Natural killer cell (primary cell): ENCODE results near the gene MYOF. TPM values are rescaled to one million over a fixed set of nuclear protein-coding genes. Genes with fewer than 3 reads are reported as not detected.

Experiments used
- ATAC-seq, 3 donors: fragments of 150-1000 bp in 2 of 3; fragments of 200-7000 bp in 1 of 3; cut with Tn5 transposase; 1 replicate in 1 of 3; 2 replicates in 2 of 3; pipeline ENCODE4 v1.10.0; 2021; ENCODE audit warnings: mild to moderate bottlenecking in 2 of 3, moderate library complexity in 2 of 3
- DNase-seq, 2 donors: peaks; one replicate each; pipeline versions ENCODE4 v3.0.0 to v3.0.0-alpha.2; 2013 to 2021; ENCODE audit warnings: mixed read lengths in 1 of 2
- H3K27ac ChIP-seq: one replicate; pipeline ENCODE4 v1.5.1; 2013; ENCODE audit warnings: mild to moderate bottlenecking, low read length
- H3K27me3 ChIP-seq: one replicate; pipeline ENCODE4 v1.6.1; 2013; ENCODE audit warnings: low read length; ENCODE audit not compliant: control insufficient read depth, insufficient read depth
- H3K36me3 ChIP-seq: one replicate; pipeline ENCODE4 v1.6.1; 2013; ENCODE audit warnings: low read length; ENCODE audit not compliant: control insufficient read depth, insufficient read depth
- H3K4me1 ChIP-seq: one replicate; pipeline ENCODE4 v1.6.1; 2013; ENCODE audit warnings: low read length; ENCODE audit not compliant: control insufficient read depth, insufficient read depth
- H3K4me3 ChIP-seq: one replicate; pipeline ENCODE4 v1.5.1; 2013; ENCODE audit warnings: low read length
- H3K9me3 ChIP-seq: one replicate; pipeline ENCODE4 v1.6.1; 2013; ENCODE audit warnings: low read length; ENCODE audit not compliant: control insufficient read depth, insufficient read depth
- H3K27ac Mint-ChIP-seq, 2 donors: one replicate each; pipeline ENCODE4 v1.8.0; 2022; ENCODE audit warnings: mild to moderate bottlenecking in 2 of 2, mixed read lengths in 2 of 2, moderate library complexity in 1 of 2
- H3K27me3 Mint-ChIP-seq, 2 donors: one replicate each; pipeline ENCODE4 v1.8.0; 2022; ENCODE audit warnings: low read depth in 2 of 2, mixed read lengths in 2 of 2
- H3K36me3 Mint-ChIP-seq: one replicate; pipeline ENCODE4 v1.8.0; 2022; ENCODE audit warnings: mixed read lengths
- H3K4me1 Mint-ChIP-seq, 2 donors: one replicate each; pipeline ENCODE4 v1.8.0; 2022; ENCODE audit warnings: mixed read lengths in 2 of 2
- H3K4me3 Mint-ChIP-seq: one replicate; pipeline ENCODE4 v1.8.0; 2022; ENCODE audit warnings: mild to moderate bottlenecking, moderate library complexity, mixed read lengths
- H3K9me3 Mint-ChIP-seq, 2 donors: one replicate each; pipeline ENCODE4 v1.8.0; 2022; ENCODE audit warnings: mixed read lengths in 2 of 2
- CTCF ChIP-seq: fragments of 200-600 bp; IDR thresholded peaks from one replicate; pipeline ENCODE4 v1.8.0; 2022; ENCODE audit warnings: antibody characterized with exemption
- WGBS: methylation state at CpG from one replicate; pipeline ENCODE4 v1.1.7; 2013; ENCODE audit warnings: missing lambda C conversion rate; ENCODE audit not compliant: insufficient coverage; 5-methylcytosine and 5-hydroxymethylcytosine counted together
- intact Hi-C: fragments of 100-400 bp; cut with micrococcal nuclease; formaldehyde crosslinking; loops from one replicate; pipeline ENCODE4 v1.14.2; 2022
- total RNA-seq, 4 donors: library from RNA; stranded (reverse); fragments of 120-200 nt in 1 of 4; gene quantifications; one replicate each; pipeline versions ENCODE4 v1.2.3 to v1.2.4, GENCODE V29; 2013 to 2022

The MYOF gene
- total RNA-seq, 3 donors from 2014 or later (not counting 1 experiment from before 2014, with no cell fraction given), result 2.0 to 9.7 (median 2.9) TPM

DNA sequence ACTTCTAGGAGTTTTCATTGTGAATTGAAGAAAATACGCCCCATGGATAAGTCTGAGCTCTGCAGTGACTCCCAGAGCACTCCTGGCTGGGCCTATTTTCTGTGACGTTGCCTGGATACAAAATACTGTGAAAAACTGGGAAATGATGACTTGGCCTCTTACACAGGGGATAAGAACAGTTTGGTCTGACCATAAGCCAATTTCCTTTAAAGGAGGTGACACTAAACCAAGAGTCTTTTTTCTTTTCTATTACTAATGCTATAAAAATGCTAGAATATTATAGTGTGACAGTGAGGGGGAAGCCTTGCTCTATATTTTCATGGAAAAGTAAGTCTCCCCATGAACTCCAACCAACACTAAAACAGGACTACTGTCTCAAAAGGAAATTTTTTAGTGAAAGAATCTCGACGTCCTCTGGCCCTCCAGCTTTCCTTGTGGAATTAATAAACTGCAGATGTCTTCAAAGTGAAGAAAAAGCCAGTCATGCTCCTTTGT is 45.5 kb downstream of the MYOF start:
- no peak for DNase-seq
- H3K27me3 ChIP-seq, result no peaks in the 10 kb centered on the region
- no peak for TF ChIP-seq CTCF
- intact Hi-C loops, result no loop called here
- Mint-ChIP-seq H3K4me1 (no peaks in the 10 kb centered on the region), H3K4me3 (no peak overlapping the region), H3K27ac (no peak overlapping the region), H3K27me3 (peaks cover 0 to 8% of the 10 kb centered on the region in 2 donors), H3K9me3 (no peaks in the 10 kb centered on the region), H3K36me3 (no peaks in the 10 kb centered on the region)
- H3K36me3 ChIP-seq, result no peaks in the 10 kb centered on the region
- H3K4me1 ChIP-seq, result peaks cover 4% of the 10 kb centered on the region
- ATAC-seq, result no peak
- 83% methylated on average over 4 of the region's 4 CpGs for WGBS
- H3K4me3 ChIP-seq, result no peak overlapping the region
- H3K9me3 ChIP-seq, result no peaks in the 10 kb centered on the region
- no peak overlapping the region for H3K27ac ChIP-seq

DNA sequence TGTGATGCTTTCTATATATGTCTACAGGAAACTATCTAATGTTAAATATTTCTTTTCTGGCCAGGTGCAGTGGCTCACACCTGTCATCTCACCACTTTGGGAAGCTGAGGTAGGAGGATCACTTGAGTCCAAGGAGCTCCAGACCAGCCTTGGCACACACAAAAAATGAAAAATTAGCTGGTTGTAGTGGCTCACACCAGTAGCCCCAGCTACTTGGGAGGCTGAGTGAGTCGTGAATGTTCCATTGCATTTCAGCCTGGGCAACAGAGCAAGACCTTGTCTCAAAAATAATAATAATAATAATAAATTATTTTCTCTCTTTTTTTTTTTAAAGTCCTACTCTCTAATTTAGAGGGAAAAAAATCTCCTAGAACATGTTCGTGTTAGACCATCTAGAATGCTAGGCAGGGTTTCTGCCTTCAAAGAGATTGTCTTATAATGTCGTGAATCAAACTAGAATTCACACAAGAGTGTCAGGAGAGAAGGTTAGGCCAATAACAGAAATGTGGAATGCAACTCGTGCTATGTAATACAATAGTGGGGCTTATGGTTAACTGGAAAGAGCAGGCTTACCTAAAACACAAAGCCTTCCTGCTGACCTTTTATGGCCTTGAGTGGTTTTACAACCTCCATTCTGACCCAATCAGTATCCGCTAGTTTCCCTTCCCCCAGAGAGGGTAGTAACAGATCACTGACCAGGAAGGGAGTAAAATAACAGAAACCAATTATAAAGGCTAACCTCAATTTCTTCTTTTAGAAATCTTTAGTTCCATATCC is 46.3 kb downstream of the MYOF start:
- Mint-ChIP-seq H3K36me3 (no peaks in the 10 kb centered on the region), H3K4me3 (no peak overlapping the region), H3K9me3 (no peaks in the 10 kb centered on the region), H3K27ac (no peak overlapping the region), H3K4me1 (no peaks in the 10 kb centered on the region), H3K27me3 (peaks cover 0 to 8% of the 10 kb centered on the region in 2 donors)
- 92% methylated on average over 3 of the region's 5 CpGs for WGBS
- no peaks in the 10 kb centered on the region for H3K9me3 ChIP-seq
- ATAC-seq, result no peak
- no peak for TF ChIP-seq CTCF
- DNase-seq, result no peak
- intact Hi-C loops, result no loop called here
- peaks cover 4% of the 10 kb centered on the region for H3K4me1 ChIP-seq
- no peaks in the 10 kb centered on the region for H3K36me3 ChIP-seq
- no peak overlapping the region for H3K4me3 ChIP-seq
- no peaks in the 10 kb centered on the region for H3K27me3 ChIP-seq
- no peak overlapping the region for H3K27ac ChIP-seq

GRCh38 chr10:93434991-93435491 is 47.1 kb downstream of the MYOF start:
- intact Hi-C loops, result no loop called here
- H3K4me1 Mint-ChIP-seq, result no peaks in the 10 kb centered on the region
- no peak for TF ChIP-seq CTCF

More at GRCh38 chr10:93434991-93435491, 47.1 kb downstream of the MYOF start:
- Histone ChIP-seq H3K36me3 (no peaks in the 10 kb centered on the region), H3K4me3 (no peak overlapping the region), H3K27ac (no peak overlapping the region), H3K9me3 (no peaks in the 10 kb centered on the region), H3K27me3 (no peaks in the 10 kb centered on the region), H3K4me1 (peaks cover 4% of the 10 kb centered on the region)
- Mint-ChIP-seq H3K4me3 (no peak overlapping the region), H3K36me3 (no peaks in the 10 kb centered on the region), H3K27ac (no peak overlapping the region), H3K9me3 (no peaks in the 10 kb centered on the region), H3K27me3 (peaks cover 0 to 8% of the 10 kb centered on the region in 2 donors)
- ATAC-seq (no peak), DNase-seq (no peak)
- WGBS, result 94% methylated on average over 6 of the region's 6 CpGs
